Heart left ventricle (tissue), 13 donors: Measurements from ENCODE around the gene UBE4B.

Source experiments
- CTCF ChIP-seq, 12 donors: fragments of 200-600 bp; sonication (generic) in 4 of 12; IDR thresholded peaks; one replicate each; pipeline versions ENCODE4 v1.5.0 to v1.8.0; 2018 to 2022; ENCODE audit warnings: antibody characterized with exemption in 12 of 12, mild to moderate bottlenecking in 5 of 12
- POLR2A ChIP-seq, 2 donors: fragments of 450-650 bp; IDR thresholded peaks; one replicate each; pipeline ENCODE4 v1.6.1; 2017; ENCODE audit warnings: antibody characterized with exemption in 2 of 2, mild to moderate bottlenecking in 2 of 2, moderate library complexity in 2 of 2
- donor health status: ischemic (EF 13 %, LVEDD 7.1; RV severe dilation, severe dysfunction).
- donor health status: DM: no; HTN: yes; CAD: no.
- donor health status: DM: no; HTN: no; CAD: no.
- donor health status: ischemic (EF 25% LVEDD 6.9; RV normal size, moderate dysfunction).
- donor health status: ischemic (EF 25% LVEDD 5.7; RV mildly dilated, moderate dysfunction).
- donor health status: ischemic (EF 35%, LVEDD 5.7; RV mildly dilated, moderate dysfunction).
- donor health status: nonischemic (EF 11% LVEDD 7.7; RV severe dilation, severe dysfunction).
- donor health status: DM: yes; HTN: yes; CAD: no.
- donor health status: PGD.
- donor health status: ischemic (EF 29% LVEDD 5.4; RV normal size, mild dysfunction).
- donor health status: nonischemic (EF 23%, LVEDD 6.1; RV moderate dilation, normal function).

DNA sequence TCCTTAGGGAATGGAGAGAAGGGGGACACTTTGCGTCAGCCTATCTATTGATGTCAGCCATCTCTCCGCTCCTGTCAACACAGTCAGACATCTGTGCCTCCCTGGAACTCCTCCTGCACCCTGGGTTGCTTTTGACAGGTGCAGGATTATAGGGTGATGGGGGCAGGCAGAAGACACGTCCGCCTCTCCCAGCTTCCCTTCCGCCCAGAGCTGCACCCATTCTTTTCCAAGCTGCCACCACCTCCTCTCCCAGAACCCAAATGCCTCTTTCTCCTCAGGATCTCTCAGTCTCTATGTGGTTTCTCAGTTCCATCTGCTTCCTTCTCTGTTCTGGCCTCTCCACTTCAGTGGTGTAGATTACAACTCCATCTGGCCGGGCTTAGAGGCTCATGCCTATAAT lies 160.5 kb downstream of the UBE4B start:
- no peak for TF ChIP-seq POLR2A (IDR thresholded peaks at IDR 0.05)
- TF ChIP-seq CTCF (IDR thresholded peaks at IDR 0.05): no peak
